K562 (cell line): ENCODE data around the gene HEXIM1.

Source experiments
- KAT7 ChIP-seq: sonication (generic); formaldehyde crosslinking; IDR thresholded peaks from 2 replicates; pipeline ENCODE4 v1.8.0; 2022; ENCODE audit warnings: missing genetic modification reagents, mild to moderate bottlenecking, borderline replicate concordance
- TF ChIP-seq, protein P1 (sequence below), 3 experiments: IDR thresholded peaks in 2 of 3; conservative IDR thresholded peaks in 1 of 3; 2 replicates each; pipeline ENCODE4 v1.5.1; 2011 to 2012; ENCODE audit warnings: low read length in 3 of 3, mild to moderate bottlenecking in 3 of 3, control low read depth in 2 of 3, improper control_type of control experiment in 1 of 3, inconsistent platforms in 1 of 3, low read depth in 1 of 3, mixed read lengths in 1 of 3, moderate library complexity in 1 of 3; ENCODE audit not compliant: insufficient read depth in 2 of 3
- TF ChIP-seq, protein P2 (sequence below): fragments of 450-650 bp; IDR thresholded peaks from 2 replicates; pipeline ENCODE4 v1.6.1; 2018; ENCODE audit not compliant: partially characterized antibody

DNA sequence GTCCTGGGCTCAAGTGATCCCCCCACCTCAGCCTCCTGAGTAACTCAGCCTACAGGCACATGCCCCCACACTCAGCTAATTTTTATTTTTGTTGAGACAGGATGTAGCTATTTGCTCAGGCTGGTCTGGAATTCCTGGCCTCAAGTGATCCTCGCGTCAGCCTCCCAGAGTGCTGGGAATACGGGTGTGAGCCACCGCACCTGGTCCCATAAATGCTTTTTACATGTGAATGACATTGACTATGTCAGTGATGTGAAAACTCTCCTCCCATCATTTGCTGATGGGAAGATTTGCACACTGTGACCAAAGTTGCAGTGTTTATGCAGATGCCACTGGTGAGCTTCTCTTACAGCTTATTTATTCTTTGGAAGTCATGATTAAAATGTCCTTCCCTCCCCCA is 30.9 kb upstream of the HEXIM1 start:
- TF ChIP-seq, protein P1, sequence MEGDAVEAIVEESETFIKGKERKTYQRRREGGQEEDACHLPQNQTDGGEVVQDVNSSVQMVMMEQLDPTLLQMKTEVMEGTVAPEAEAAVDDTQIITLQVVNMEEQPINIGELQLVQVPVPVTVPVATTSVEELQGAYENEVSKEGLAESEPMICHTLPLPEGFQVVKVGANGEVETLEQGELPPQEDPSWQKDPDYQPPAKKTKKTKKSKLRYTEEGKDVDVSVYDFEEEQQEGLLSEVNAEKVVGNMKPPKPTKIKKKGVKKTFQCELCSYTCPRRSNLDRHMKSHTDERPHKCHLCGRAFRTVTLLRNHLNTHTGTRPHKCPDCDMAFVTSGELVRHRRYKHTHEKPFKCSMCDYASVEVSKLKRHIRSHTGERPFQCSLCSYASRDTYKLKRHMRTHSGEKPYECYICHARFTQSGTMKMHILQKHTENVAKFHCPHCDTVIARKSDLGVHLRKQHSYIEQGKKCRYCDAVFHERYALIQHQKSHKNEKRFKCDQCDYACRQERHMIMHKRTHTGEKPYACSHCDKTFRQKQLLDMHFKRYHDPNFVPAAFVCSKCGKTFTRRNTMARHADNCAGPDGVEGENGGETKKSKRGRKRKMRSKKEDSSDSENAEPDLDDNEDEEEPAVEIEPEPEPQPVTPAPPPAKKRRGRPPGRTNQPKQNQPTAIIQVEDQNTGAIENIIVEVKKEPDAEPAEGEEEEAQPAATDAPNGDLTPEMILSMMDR (IDR thresholded peaks at IDR 0.05 in 2 of 3, conservative IDR thresholded peaks at IDR 0.05 in 1 of 3; ENCODE audit: insufficient read depth in 2 of 3, low read depth in 1 of 3, low read length in 3 of 3), result no peak
- TF ChIP-seq KAT7 (CRISPR knock-in tag), result no peak
- TF ChIP-seq, protein P2, sequence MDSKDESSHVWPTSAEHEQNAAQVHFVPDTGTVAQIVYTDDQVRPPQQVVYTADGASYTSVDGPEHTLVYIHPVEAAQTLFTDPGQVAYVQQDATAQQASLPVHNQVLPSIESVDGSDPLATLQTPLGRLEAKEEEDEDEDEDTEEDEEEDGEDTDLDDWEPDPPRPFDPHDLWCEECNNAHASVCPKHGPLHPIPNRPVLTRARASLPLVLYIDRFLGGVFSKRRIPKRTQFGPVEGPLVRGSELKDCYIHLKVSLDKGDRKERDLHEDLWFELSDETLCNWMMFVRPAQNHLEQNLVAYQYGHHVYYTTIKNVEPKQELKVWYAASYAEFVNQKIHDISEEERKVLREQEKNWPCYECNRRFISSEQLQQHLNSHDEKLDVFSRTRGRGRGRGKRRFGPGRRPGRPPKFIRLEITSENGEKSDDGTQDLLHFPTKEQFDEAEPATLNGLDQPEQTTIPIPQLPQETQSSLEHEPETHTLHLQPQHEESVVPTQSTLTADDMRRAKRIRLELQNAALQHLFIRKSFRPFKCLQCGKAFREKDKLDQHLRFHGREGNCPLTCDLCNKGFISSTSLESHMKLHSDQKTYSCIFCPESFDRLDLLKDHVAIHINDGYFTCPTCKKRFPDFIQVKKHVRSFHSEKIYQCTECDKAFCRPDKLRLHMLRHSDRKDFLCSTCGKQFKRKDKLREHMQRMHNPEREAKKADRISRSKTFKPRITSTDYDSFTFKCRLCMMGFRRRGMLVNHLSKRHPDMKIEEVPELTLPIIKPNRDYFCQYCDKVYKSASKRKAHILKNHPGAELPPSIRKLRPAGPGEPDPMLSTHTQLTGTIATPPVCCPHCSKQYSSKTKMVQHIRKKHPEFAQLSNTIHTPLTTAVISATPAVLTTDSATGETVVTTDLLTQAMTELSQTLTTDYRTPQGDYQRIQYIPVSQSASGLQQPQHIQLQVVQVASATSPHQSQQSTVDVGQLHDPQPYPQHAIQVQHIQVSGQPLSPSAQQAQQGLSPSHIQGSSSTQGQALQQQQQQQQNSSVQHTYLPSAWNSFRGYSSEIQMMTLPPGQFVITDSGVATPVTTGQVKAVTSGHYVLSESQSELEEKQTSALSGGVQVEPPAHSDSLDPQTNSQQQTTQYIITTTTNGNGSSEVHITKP, result no peak
